HepG2 (cell line): Measurements from ENCODE around the gene CEP131. TPM values are rescaled to one million over a fixed set of nuclear protein-coding genes. Genes with fewer than 3 reads are reported as not detected.
A peak's percentile ranks its signal among the peaks of the same experiment; 100 is the strongest.

Source experiments
- ATAC-seq: fragments of 200-7000 bp; cut with Tn5 transposase; 3 replicates; pipeline ENCODE4 v1.9.1; 2020; ENCODE audit warnings: mild to moderate bottlenecking, moderate library complexity
- BruUV-seq: library from RNA; stranded (reverse); fragments of 400-500 nt; replicated peaks from 2 replicates; lab custom pipeline; 2021; lab: Mats Ljungman, UMichigan
- CTCF ChIA-PET: fragments of 300-600 bp; formaldehyde crosslinking; extraction: SDS; loops from one replicate; lab custom pipeline; 2021; ENCODE audit warnings: low total read pairs, inconsistent platforms, low intra/inter-chr PET ratio; lab: Yijun Ruan, JAX
- POLR2A ChIA-PET: fragments of 350-600 bp; sonication (Branson Sonifier 250); formaldehyde crosslinking; loops from one replicate; lab custom pipeline; 2020; ENCODE audit warnings: antibody characterized with exemption, inconsistent platforms; lab: Yijun Ruan, JAX
- DNase-seq: peaks from one replicate; pipeline ENCODE4 v3.0.0-alpha.2; 2015; ENCODE audit warnings: low spot score
- FAIRE-seq: peaks from 3 replicates; lab custom pipeline; 2011; peaks lifted over from hg19 to GRCh38; lab: Jason Lieb, UNC
- H2AFZ ChIP-seq: one replicate; pipeline ENCODE4 v1.6.1; 2011; ENCODE audit warnings: low read length, inconsistent platforms
- H3K27ac ChIP-seq: fragments of 300-600 bp; 3 replicates; pipeline ENCODE4 v1.8.0; 2011; ENCODE audit warnings: mixed run types, mild to moderate bottlenecking, mixed read lengths, low read length, inconsistent platforms; ENCODE audit not compliant: insufficient read depth; ENCODE audit errors: extremely low read length
- H3K27me3 ChIP-seq, 2 experiments: fragments of 200-600 bp in 1 of 2; 2 replicates in 1 of 2; 3 replicates in 1 of 2; pipeline versions ENCODE4 v1.6.0 to v1.8.0; 2011; ENCODE audit warnings: low read length in 2 of 2, mild to moderate bottlenecking in 2 of 2, moderate library complexity in 2 of 2, inconsistent platforms in 1 of 2; ENCODE audit not compliant: insufficient read depth in 2 of 2, control insufficient read depth in 1 of 2
- H3K36me3 ChIP-seq, 2 experiments: fragments of 200-600 bp in 1 of 2; replicated peaks in 1 of 2; 2 replicates in 1 of 2; 3 replicates in 1 of 2; pipeline versions ENCODE4 v1.5.1 to v1.8.0; 2011; ENCODE audit warnings: low read length in 2 of 2, inconsistent platforms in 1 of 2; ENCODE audit not compliant: insufficient read depth in 2 of 2, control insufficient read depth in 1 of 2
- H3K4me1 ChIP-seq: 2 replicates; pipeline ENCODE4 v1.5.1; 2012; ENCODE audit warnings: low read length, inconsistent platforms; ENCODE audit not compliant: insufficient read depth
- H3K4me2 ChIP-seq: 2 replicates; pipeline ENCODE4 v1.6.0; 2011; ENCODE audit warnings: low read depth, low read length, inconsistent platforms
- H3K4me3 ChIP-seq, 3 experiments: fragments of 200-600 bp in 1 of 3; sonication (generic), shearing (Covaris generic) in 1 of 3; replicated peaks in 1 of 3; 2 replicates each; pipeline ENCODE4 v1.5.1; 2011 to 2016; ENCODE audit warnings: low read length in 3 of 3, inconsistent platforms in 2 of 3, low read depth in 2 of 3, mild to moderate bottlenecking in 2 of 3, control low read depth in 1 of 3, mixed read lengths in 1 of 3; ENCODE audit not compliant: insufficient read depth in 1 of 3
- H3K79me2 ChIP-seq: one replicate; pipeline ENCODE4 v1.6.1; 2011; ENCODE audit warnings: low read length, inconsistent platforms; ENCODE audit not compliant: insufficient read depth
- H3K9ac ChIP-seq: 2 replicates; pipeline ENCODE4 v1.6.0; 2011; ENCODE audit warnings: mild to moderate bottlenecking, low read depth, low read length, inconsistent platforms; ENCODE audit not compliant: insufficient read depth
- H3K9me3 ChIP-seq: 2 replicates; pipeline ENCODE4 v1.5.1; 2012; ENCODE audit warnings: mild to moderate bottlenecking, low read length
- H4K20me1 ChIP-seq: 2 replicates; pipeline ENCODE4 v1.6.0; 2011; ENCODE audit warnings: inconsistent platforms, mild to moderate bottlenecking, low read length, moderate library complexity; ENCODE audit not compliant: insufficient read depth
- CC2D1A ChIP-seq: sonication (generic); formaldehyde crosslinking; IDR thresholded peaks from 2 replicates; pipeline ENCODE4 v1.8.1; 2023; ENCODE audit warnings: mild to moderate bottlenecking, missing genetic modification reagents
- CSRNP2 ChIP-seq: sonication (generic); formaldehyde crosslinking; conservative IDR thresholded peaks from 2 replicates; pipeline ENCODE4 v1.8.0; 2022; ENCODE audit warnings: low read depth, missing genetic modification reagents
- IKZF1 ChIP-seq: fragments of 450-650 bp; IDR thresholded peaks from 2 replicates; pipeline ENCODE4 v1.7.1; 2016
- KDM6A ChIP-seq: IDR thresholded peaks from 2 replicates; pipeline ENCODE4 v1.6.1; 2016; ENCODE audit warnings: low read depth
- MAZ ChIP-seq, 2 experiments: sonication (generic) in 1 of 2; formaldehyde crosslinking in 1 of 2; IDR thresholded peaks; 2 replicates each; pipeline versions ENCODE4 v1.5.0 to v1.6.1; 2012 to 2020; ENCODE audit warnings: low read depth in 2 of 2, mild to moderate bottlenecking in 2 of 2, borderline replicate concordance in 1 of 2, improper control_type of control experiment in 1 of 2, low read length in 1 of 2, missing genetic modification reagents in 1 of 2, moderate library complexity in 1 of 2
- NCOR1 ChIP-seq: fragments of 200-600 bp; sonication (generic); IDR thresholded peaks from 2 replicates; pipeline ENCODE4 v1.7.0; 2017; ENCODE audit warnings: antibody characterized with exemption, low read length, borderline replicate concordance
- NR1H2 ChIP-seq: sonication (generic); formaldehyde crosslinking; IDR thresholded peaks from 2 replicates; pipeline ENCODE4 v1.8.1; 2022; ENCODE audit warnings: low read depth, missing genetic modification reagents, borderline replicate concordance
- SRF ChIP-seq: IDR thresholded peaks from 2 replicates; pipeline ENCODE4 v1.6.1; 2011; ENCODE audit warnings: mild to moderate bottlenecking, low read depth, low read length, moderate library complexity
- TCF7L2 ChIP-seq: IDR thresholded peaks from 2 replicates; pipeline ENCODE4 v1.6.1; 2011; ENCODE audit warnings: mild to moderate bottlenecking, low read depth, low read length, moderate library complexity
- TMF1 ChIP-seq: sonication (generic); formaldehyde crosslinking; IDR thresholded peaks from 2 replicates; pipeline ENCODE4 v1.8.1; 2022; ENCODE audit warnings: low read depth, missing genetic modification reagents
- ZBTB20 ChIP-seq: sonication (generic); formaldehyde crosslinking; IDR thresholded peaks from 2 replicates; pipeline ENCODE4 v1.8.1; 2023; ENCODE audit warnings: missing genetic modification reagents, low read depth, mild to moderate bottlenecking, borderline replicate concordance
- ZC3H13 ChIP-seq: sonication (generic); formaldehyde crosslinking; IDR thresholded peaks from 2 replicates; pipeline ENCODE4 v1.8.1; 2023; ENCODE audit warnings: mild to moderate bottlenecking, missing genetic modification reagents, moderate library complexity
- ZNF121 ChIP-seq: sonication (generic); formaldehyde crosslinking; IDR thresholded peaks from 2 replicates; pipeline ENCODE4 v1.5.0; 2020; ENCODE audit warnings: mild to moderate bottlenecking, missing genetic modification reagents
- ZNF282 ChIP-seq: fragments of 450-650 bp; IDR thresholded peaks from 2 replicates; pipeline ENCODE4 v1.6.1; 2018; ENCODE audit not compliant: partially characterized antibody
- ZNF7 ChIP-seq: IDR thresholded peaks from 2 replicates; pipeline ENCODE4 v1.6.1; 2016; ENCODE audit warnings: missing biosample characterization, missing genetic modification reagents
- WGBS: methylation state at CpG from one replicate; pipeline ENCODE4 v1.1.6; 2017; ENCODE audit warnings: low lambda C conversion rate; 5-methylcytosine and 5-hydroxymethylcytosine counted together
- in situ Hi-C: cut with HindIII; loops from 2 replicates; pipeline ENCODE4 v1.10.0; 2017; ENCODE audit warnings: low pct_unique_long_range_greater_than_20kb; ENCODE audit not compliant: extremely low pct_ligation_motif_present
- intact Hi-C: fragments of 100-400 bp; cut with micrococcal nuclease; formaldehyde crosslinking; loops from one replicate; pipeline ENCODE4 v1.10.0; 2022; ENCODE audit not compliant: unreplicated experiment
- polyA plus RNA-seq, 8 experiments: library from polyadenylated mRNA; depleted of rRNA in 3 of 8; stranded (reverse) in 7 of 8; unstranded in 1 of 8; fragments of >200 nt; fragmentation: Illumina TruSeq in 4 of 8; extraction: Trizol in 4 of 8; gene quantifications; 2 replicates each; pipeline versions ENCODE4 v1.2.1 to v1.2.3, GENCODE V29; 2011 to 2016; ENCODE audit warnings: low read depth in 4 of 8, missing spikeins in 1 of 8, mixed read lengths in 1 of 8; ENCODE audit not compliant: insufficient read depth in 1 of 8
- total RNA-seq, 5 experiments: library from RNA; depleted of rRNA; stranded (reverse); fragments of >200 nt; fragmentation: Illumina TruSeq; extraction: Trizol; gene quantifications; 2 replicates each; pipeline ENCODE4 v1.2.3, GENCODE V29; 2016; ENCODE audit warnings: low read depth in 1 of 5

Gene CEP131
- total and polyA plus RNA-seq, 2 of the 13 experiments (the other 11 are each of a cell fraction or from before 2014, with no cell fraction given) = 5.0 to 16.8 TPM

DNA sequence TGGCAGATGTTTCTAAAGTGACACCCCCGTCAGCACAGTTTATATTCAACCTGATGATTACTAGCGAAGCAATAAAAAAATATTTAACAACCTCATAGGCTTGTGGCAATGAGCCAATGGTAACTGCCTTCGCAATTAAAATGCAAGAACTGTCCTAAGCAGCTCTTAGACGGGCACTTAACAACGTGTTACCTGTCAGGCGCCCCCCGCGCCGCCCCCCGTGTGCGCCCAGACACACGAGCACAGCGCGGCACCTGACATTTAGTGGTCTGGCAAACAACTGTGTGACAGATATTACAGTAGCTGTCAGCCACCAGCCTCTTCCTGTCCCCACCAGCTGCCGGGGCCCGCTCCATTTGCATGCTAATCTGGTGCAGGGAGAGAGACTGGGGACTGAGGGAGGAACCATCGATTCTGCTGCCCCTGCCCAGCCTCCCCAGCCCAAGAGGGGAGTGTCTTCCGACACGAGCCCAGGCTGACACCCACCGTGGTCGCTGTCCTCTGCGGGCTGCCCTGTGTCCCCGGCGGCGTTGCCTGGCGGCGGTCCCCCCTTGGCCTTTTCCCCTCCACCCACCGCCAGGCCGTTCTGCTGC lies 29.0 kb upstream of the CEP131 start:
- WGBS = 95% methylated on average over 24 of the region's 29 CpGs
- no peaks in the 10 kb centered on the region for H3K27me3 ChIP-seq
- H3K9ac ChIP-seq = no peak overlapping the region
- H3K4me1 ChIP-seq = peaks cover 26% of the 10 kb centered on the region
- peaks cover 4% of the 10 kb centered on the region; the same call in 1 of the 2 replicates for H4K20me1 ChIP-seq
- TF ChIP-seq ZNF121 (CRISPR knock-in tag) (no peak), CSRNP2 (no peak), NCOR1 (no peak), CC2D1A (CRISPR knock-in tag) (no peak), IKZF1 (no peak), ZBTB20 (no peak), ZNF282 (no peak), MAZ (IDR thresholded peaks at IDR 0.05; ENCODE audit: borderline replicate concordance, low read depth, low read length) (no peak), MAZ (CRISPR knock-in tag; IDR thresholded peaks at IDR 0.05; ENCODE audit: low read depth) (no peak), SRF (no peak), NR1H2 (no peak), TMF1 (CRISPR knock-in tag) (no peak), ZNF7 (CRISPR knock-in tag) (no peak), KDM6A (no peak), TCF7L2 (no peak), ZC3H13 (no peak)
- CTCF ChIA-PET = interaction anchor here (2.1 kb wide), 2 partner anchors 232 to 286 kb away, joined by 8 to 17 read pairs; no protein-coding TSS in a partner anchor
- no peak overlapping the region for H3K4me3 ChIP-seq
- intact Hi-C loops = loop anchor here (2.0 kb wide), 1 partner anchor 271 kb away; no protein-coding TSS in a partner anchor
- no peaks in the 10 kb centered on the region for H3K9me3 ChIP-seq
- no peak overlapping the region for H3K4me2 ChIP-seq
- H3K36me3 ChIP-seq = peaks cover 16 to 20% of the 10 kb centered on the region in 2 experiments
- POLR2A ChIA-PET = interaction anchor here (1.1 kb wide), 1 partner anchor 29 kb away, joined by 3 read pairs; the partner anchor contains the start of gene CEP131
- DNase-seq (no peak), FAIRE-seq (no peak), ATAC-seq (no peak)
- H2AFZ ChIP-seq = no peak overlapping the region
- BruUV-seq = no TSS peak
- in situ Hi-C loops = no loop called here
- H3K79me2 ChIP-seq = no peaks in the 10 kb centered on the region
- H3K27ac ChIP-seq = peak overlapping the region; percentile 46
